A549 (cell line): ENCODE measurements around the gene ACOX1. TPM values are rescaled to one million over a fixed set of nuclear protein-coding genes. Genes with fewer than 3 reads are reported as not detected.

ENCODE experiments used
- ATAC-seq, 2 experiments: fragments of 200-7000 bp in 1 of 2; fragments of >200 bp in 1 of 2; cut with Nextera tagmentation in 1 of 2; cut with Tn5 transposase in 1 of 2; 3 replicates each; pipeline versions ENCODE4 v1.8.0 to v1.9.1; 2018 to 2020; ENCODE audit warnings: mild to moderate bottlenecking in 1 of 2, moderate library complexity in 1 of 2
- CTCF ChIA-PET: fragments of 300-600 bp; sonication (Branson Sonifier 250); formaldehyde crosslinking; extraction: SDS; loops from one replicate; lab custom pipeline; 2021; ENCODE audit warnings: antibody characterized with exemption, inconsistent platforms; lab: Yijun Ruan, JAX
- POLR2A ChIA-PET: fragments of 350-600 bp; formaldehyde crosslinking; extraction: SDS; loops from one replicate; lab custom pipeline; 2021; ENCODE audit warnings: antibody characterized with exemption, inconsistent platforms; lab: Yijun Ruan, JAX
- DNase-seq, 2 experiments: peaks; one replicate each; pipeline versions ENCODE4 v3.0.0 to v3.0.0-alpha.2; 2011 to 2016; ENCODE audit warnings: low read depth in 1 of 2, low spot score in 1 of 2
- FAIRE-seq: peaks from 2 replicates; lab custom pipeline; 2011; peaks lifted over from hg19 to GRCh38; lab: Jason Lieb, UNC
- H3K27ac ChIP-seq, 2 experiments: fragments of >200 bp; sonication (Bioruptor Twin); formaldehyde crosslinking; 3 replicates each; pipeline ENCODE4 v1.5.1; 2016 to 2017
- H3K4me1 ChIP-seq: fragments of >200 bp; sonication (Bioruptor Twin); formaldehyde crosslinking; 3 replicates; pipeline ENCODE4 v1.6.1; 2016
- H3K4me2 ChIP-seq: fragments of >200 bp; sonication (Bioruptor Twin); formaldehyde crosslinking; 3 replicates; pipeline ENCODE4 v1.6.1; 2016
- H3K4me3 ChIP-seq: fragments of >200 bp; sonication (Bioruptor Twin); formaldehyde crosslinking; 3 replicates; pipeline ENCODE4 v1.5.1; 2016
- H3K9me3 ChIP-seq: fragments of >200 bp; sonication (Bioruptor Twin); formaldehyde crosslinking; 3 replicates; pipeline ENCODE4 v1.6.1; 2016
- ATOH8 ChIP-seq: fragments of 250-450 bp; sonication (Bioruptor Pico); IDR thresholded peaks from 2 replicates; pipeline ENCODE4 v1.5.0; 2020; ENCODE audit warnings: low read depth, mild to moderate bottlenecking, moderate library complexity
- BHLHE40 ChIP-seq: IDR thresholded peaks from 2 replicates; pipeline ENCODE4 v1.6.1; 2012; ENCODE audit warnings: low read depth, low read length, inconsistent platforms
- E2F6 ChIP-seq: IDR thresholded peaks from 2 replicates; pipeline ENCODE4 v1.6.1; 2012; ENCODE audit warnings: low read depth, borderline replicate concordance
- EHMT2 ChIP-seq: fragments of 200-600 bp; sonication (generic); IDR thresholded peaks from 2 replicates; pipeline ENCODE4 v1.6.1; 2016; ENCODE audit warnings: antibody characterized with exemption, low read depth, mild to moderate bottlenecking, moderate library complexity
- ELK1 ChIP-seq: fragments of 150-350 bp; IDR thresholded peaks from 2 replicates; pipeline ENCODE4 v1.6.1; 2014; ENCODE audit warnings: low read depth, mild to moderate bottlenecking, low read length
- EP300 ChIP-seq, 2 experiments: fragments of >200 bp; sonication (Bioruptor Twin); formaldehyde crosslinking; IDR thresholded peaks; 2 replicates in 1 of 2; 3 replicates in 1 of 2; pipeline ENCODE4 v1.6.1; 2016 to 2017
- HDAC2 ChIP-seq: fragments of 200-600 bp; sonication (generic); IDR thresholded peaks from 2 replicates; pipeline ENCODE4 v1.6.1; 2016
- HEYL ChIP-seq: fragments of 250-450 bp; sonication (Bioruptor Pico); IDR thresholded peaks from 2 replicates; pipeline ENCODE4 v1.8.0; 2021; ENCODE audit warnings: mild to moderate bottlenecking, moderate library complexity
- HMGXB4 ChIP-seq: fragments of 250-450 bp; sonication (Bioruptor Pico); IDR thresholded peaks from 2 replicates; pipeline ENCODE4 v1.5.0; 2021; ENCODE audit warnings: mild to moderate bottlenecking, moderate library complexity, borderline replicate concordance
- JUN ChIP-seq, 2 experiments: fragments of >200 bp; sonication (Bioruptor Twin); formaldehyde crosslinking; IDR thresholded peaks; 2 replicates in 1 of 2; 3 replicates in 1 of 2; pipeline ENCODE4 v1.6.1; 2016 to 2017
- KDM5A ChIP-seq: fragments of 200-600 bp; sonication (generic); IDR thresholded peaks from 2 replicates; pipeline ENCODE4 v1.6.1; 2016; ENCODE audit warnings: antibody characterized with exemption, mild to moderate bottlenecking
- MAX ChIP-seq: IDR thresholded peaks from 2 replicates; pipeline ENCODE4 v1.6.1; 2012
- MAZ ChIP-seq: fragments of 150-350 bp; IDR thresholded peaks from 2 replicates; pipeline ENCODE4 v1.6.1; 2014; ENCODE audit warnings: antibody characterized with exemption, low read depth, low read length, borderline replicate concordance
- NPAS2 ChIP-seq: fragments of 250-450 bp; sonication (Bioruptor Pico); IDR thresholded peaks from 2 replicates; pipeline ENCODE4 v1.8.0; 2022; ENCODE audit warnings: mild to moderate bottlenecking, moderate library complexity, borderline replicate concordance
- POLR2AphosphoS2 ChIP-seq: conservative IDR thresholded peaks from 2 replicates; pipeline ENCODE4 v1.6.1; 2012; ENCODE audit warnings: low read length, improper control_type of control experiment, inconsistent platforms
- RAD21 ChIP-seq, 2 experiments: fragments of >200 bp in 1 of 2; sonication (Bioruptor Twin) in 1 of 2; formaldehyde crosslinking in 1 of 2; IDR thresholded peaks in 1 of 2; conservative IDR thresholded peaks in 1 of 2; 2 replicates in 1 of 2; 3 replicates in 1 of 2; pipeline ENCODE4 v1.6.1; 2012 to 2018; ENCODE audit warnings: inconsistent platforms in 1 of 2
- RARB ChIP-seq: fragments of 250-450 bp; sonication (Bioruptor Pico); IDR thresholded peaks from 2 replicates; pipeline ENCODE4 v1.8.0; 2021; ENCODE audit warnings: mild to moderate bottlenecking, moderate library complexity
- REST ChIP-seq: fragments of 200-600 bp; sonication (generic); IDR thresholded peaks from 2 replicates; pipeline ENCODE4 v1.6.1; 2016; ENCODE audit warnings: antibody characterized with exemption, mild to moderate bottlenecking, moderate library complexity
- TFCP2L1 ChIP-seq: fragments of 250-450 bp; sonication (Bioruptor Pico); IDR thresholded peaks from 2 replicates; pipeline ENCODE4 v1.5.0; 2021; ENCODE audit warnings: mild to moderate bottlenecking
- ZFP36 ChIP-seq: fragments of 450-650 bp; IDR thresholded peaks from 2 replicates; pipeline ENCODE4 v1.6.1; 2014; ENCODE audit warnings: borderline replicate concordance; ENCODE audit not compliant: partially characterized antibody
- WGBS: methylation state at CpG from one replicate; pipeline ENCODE4 v1.1.6; 2017; ENCODE audit errors: missing lambda C conversion rate; 5-methylcytosine and 5-hydroxymethylcytosine counted together
- polyA plus RNA-seq, 4 experiments: library from polyadenylated mRNA; depleted of rRNA in 3 of 4; stranded (reverse); fragments of >200 nt; fragmentation: RNase III in 1 of 4; extraction: RNeasy Plus Mini Kit Qiagen cat#74134 plus additional on column Dnase treatment in 1 of 4; gene quantifications; 2 replicates in 3 of 4; 3 replicates in 1 of 4; pipeline ENCODE4 v1.2.3, GENCODE V29; 2011 to 2017

ACOX1 gene
- polyA plus RNA-seq, 2 of the 4 experiments (the other 2 are of a cell fraction): 17.9 to 31.1 TPM

- POLR2A ChIA-PET: no interaction called here
- CTCF ChIA-PET: interaction anchor here (0.5 to 18.5 kb wide), 9 partner anchors 18 to 1808 kb away, joined by 3 to 408 read pairs (median 5); partner anchors contain the start of genes CDK3, EVPL and MRPL38
- Histone ChIP-seq H3K4me1 (no peaks in the 10 kb centered on the region), H3K9me3 (no peaks in the 10 kb centered on the region), H3K27ac (no peak overlapping the region), H3K4me3 (no peak overlapping the region), H3K4me2 (no peak overlapping the region)
- 87% methylated on average over 21 of the region's 21 CpGs for WGBS
- ATAC-seq: no peak
- TF ChIP-seq RARB (CRISPR knock-in tag) (no peak), JUN (IDR thresholded peaks at IDR 0.05) (no peak), POLR2AphosphoS2 (no peak), MAX (no peak), HDAC2 (no peak), EHMT2 (no peak), TFCP2L1 (no peak), KDM5A (no peak)
- DNase-seq: no peak
- FAIRE-seq: no peak
Measured at GRCh38 chr17:76017481-76018339, 38.7 kb upstream of the ACOX1 start.

GRCh38 chr17:76014925-76015261, 35.9 kb upstream of the ACOX1 start:
- Histone ChIP-seq H3K4me3 (no peak overlapping the region), H3K9me3 (no peaks in the 10 kb centered on the region), H3K27ac (no peak overlapping the region), H3K4me1 (no peaks in the 10 kb centered on the region), H3K4me2 (no peak overlapping the region)
- DNase-seq (no peak), FAIRE-seq (no peak), ATAC-seq (no peak; a peak in 1 of 6 replicates)
- POLR2A ChIA-PET: no interaction called here
- 93% methylated on average over 23 of the region's 26 CpGs for WGBS
- TF ChIP-seq KDM5A: no peak
- no peak for TF ChIP-seq EHMT2
- TF ChIP-seq NPAS2 (CRISPR knock-in tag): no peak
- TF ChIP-seq HEYL: no peak
- CTCF ChIA-PET: interaction anchor here (0.6 to 20.5 kb wide), 55 partner anchors 7 to 754 kb away, joined by 3 to 408 read pairs (median 6); partner anchors contain the start of genes AANAT, CDK3, EVPL and EXOC7

GRCh38 chr17:76014100-76014924, 35.3 kb upstream of the ACOX1 start:
- POLR2A ChIA-PET: no interaction called here
- CTCF ChIA-PET: interaction anchor here (0.5 to 20.5 kb wide), 78 partner anchors 8 to 755 kb away, joined by 3 to 408 read pairs (median 4); partner anchors contain the start of genes AANAT, CDK3, EVPL and EXOC7
- Histone ChIP-seq H3K4me1 (no peaks in the 10 kb centered on the region), H3K27ac (peak overlapping the region in 1 of 2 experiments; percentile 26; a peak in 1 of 6 replicates), H3K4me3 (no peak overlapping the region), H3K4me2 (no peak overlapping the region), H3K9me3 (no peaks in the 10 kb centered on the region)
- peak; percentile 86 to 96 for ATAC-seq
- peak; percentile 76 to 87 for DNase-seq
- 51% methylated on average over 19 of the region's 19 CpGs for WGBS
- no peak for FAIRE-seq
- TF ChIP-seq HMGXB4 (CRISPR knock-in tag) (no peak), POLR2AphosphoS2 (no peak), BHLHE40 (no peak), ATOH8 (CRISPR knock-in tag) (no peak), EP300 (IDR thresholded peaks at IDR 0.05) (no peak), ELK1 (no peak), NPAS2 (CRISPR knock-in tag) (no peak), RAD21 (conservative IDR thresholded peaks at IDR 0.05 in 1 of 2, IDR thresholded peaks at IDR 0.05 in 1 of 2) (peak; percentile 88 to 90), MAZ (no peak), REST (no peak), E2F6 (no peak), ZFP36 (peak; percentile 50)
